ENCODE data around the gene OBSCN.
A peak's percentile ranks its signal among the peaks of the same experiment; 100 is the strongest.

Gene OBSCN

GRCh38 chr1:228374711-228375577 lies 167.1 kb downstream of the OBSCN start:
- no peak for TF ChIP-seq CTCF (IDR thresholded peaks at IDR 0.05; ENCODE audit: control insufficient read depth, extremely low read depth, insufficient read depth)
- H3K4me3 ChIP-seq (ENCODE audit: low read depth, low read length) = no peak overlapping the region
- DNase-seq (ENCODE audit: low read depth) = peak; percentile 48

GRCh38 chr1:228375578-228376261 lies 167.9 kb downstream of the OBSCN start:
- no peak for DNase-seq (ENCODE audit: low read depth)
- no peak for TF ChIP-seq CTCF (IDR thresholded peaks at IDR 0.05; ENCODE audit: control insufficient read depth, extremely low read depth, insufficient read depth)
- no peak overlapping the region for H3K4me3 ChIP-seq (ENCODE audit: low read depth, low read length)

GRCh38 chr1:228376262-228376628 lies 168.4 kb downstream of the OBSCN start:
- H3K4me3 ChIP-seq (ENCODE audit: low read depth, low read length) = no peak overlapping the region
- TF ChIP-seq CTCF (IDR thresholded peaks at IDR 0.05; ENCODE audit: control insufficient read depth, extremely low read depth, insufficient read depth) = no peak
- no peak for DNase-seq (ENCODE audit: low read depth)

GRCh38 chr1:228376651-228377631 lies 169.1 kb downstream of the OBSCN start:
- no peak for TF ChIP-seq CTCF (IDR thresholded peaks at IDR 0.05; ENCODE audit: control insufficient read depth, extremely low read depth, insufficient read depth)
- no peak overlapping the region for H3K4me3 ChIP-seq (ENCODE audit: low read depth, low read length)
- DNase-seq (ENCODE audit: low read depth) = no peak

- no peak overlapping the region for H3K4me3 ChIP-seq (ENCODE audit: low read depth, low read length)
- no peak for DNase-seq (ENCODE audit: low read depth)
- TF ChIP-seq CTCF (IDR thresholded peaks at IDR 0.05; ENCODE audit: control insufficient read depth, extremely low read depth, insufficient read depth) = no peak
Observed at GRCh38 chr1:228377664-228378089, 169.8 kb downstream of the OBSCN start.

- no peak for TF ChIP-seq CTCF (IDR thresholded peaks at IDR 0.05; ENCODE audit: control insufficient read depth, extremely low read depth, insufficient read depth)
- no peak for DNase-seq (ENCODE audit: low read depth)
- H3K4me3 ChIP-seq (ENCODE audit: low read depth, low read length) = no peak overlapping the region
Observed at GRCh38 chr1:228378090-228378872, 170.4 kb downstream of the OBSCN start.

Measured in LNCaP clone FGC (cell line).